Right lobe of liver (tissue), 6 donors: Measurements from ENCODE around the gene PTPN3. TPM values are rescaled to one million over a fixed set of nuclear protein-coding genes. Genes with fewer than 3 reads are reported as not detected.

ENCODE experiments used
- ATAC-seq, 4 donors: fragments of 200-7000 bp; cut with Tn5 transposase; one replicate each; pipeline ENCODE4 v1.9.1; 2020; ENCODE audit warnings: mild to moderate bottlenecking in 4 of 4, moderate library complexity in 4 of 4
- DNase-seq, 3 donors: peaks; one replicate each; pipeline ENCODE4 v3.0.0-alpha.2; 2020
- H3K27ac ChIP-seq, 3 donors: fragments of 200-600 bp; one replicate each; pipeline ENCODE4 v1.8.0; 2022
- H3K27me3 ChIP-seq, 2 donors: fragments of 200-600 bp; one replicate each; pipeline ENCODE4 v1.8.0; 2022
- H3K36me3 ChIP-seq, 4 donors: fragments of 200-600 bp; sonication (generic) in 1 of 4; one replicate each; pipeline versions ENCODE4 v1.5.1 to v1.8.0; 2017 to 2022; ENCODE audit warnings: control low read depth in 1 of 4
- H3K4me1 ChIP-seq, 4 donors: fragments of 200-600 bp; sonication (generic) in 1 of 4; one replicate each; pipeline versions ENCODE4 v1.5.1 to v1.8.0; 2017 to 2022; ENCODE audit warnings: control low read depth in 1 of 4
- H3K4me3 ChIP-seq, 3 donors: fragments of 200-600 bp; one replicate each; pipeline ENCODE4 v1.8.0; 2022
- H3K9me3 ChIP-seq, 4 donors: fragments of 200-600 bp; sonication (generic) in 1 of 4; one replicate each; pipeline versions ENCODE4 v1.5.1 to v1.8.0; 2017 to 2022; ENCODE audit warnings: control low read depth in 1 of 4
- CTCF ChIP-seq, 4 donors: fragments of 200-600 bp in 3 of 4; fragments of 450-650 bp in 1 of 4; IDR thresholded peaks; one replicate each; pipeline versions ENCODE4 v1.5.1 to v1.8.0; 2016 to 2022; ENCODE audit warnings: antibody characterized with exemption in 4 of 4, mild to moderate bottlenecking in 2 of 4
- POLR2A ChIP-seq: fragments of 450-650 bp; IDR thresholded peaks from one replicate; pipeline ENCODE4 v1.6.1; 2017; ENCODE audit warnings: antibody characterized with exemption, mild to moderate bottlenecking
- WGBS: methylation state at CpG from one replicate; pipeline ENCODE4 v1.1.6; 2018; ENCODE audit warnings: low coverage, low lambda C conversion rate; ENCODE audit not compliant: insufficient coverage; ENCODE audit errors: missing lambda C conversion rate; 5-methylcytosine and 5-hydroxymethylcytosine counted together
- intact Hi-C, 2 donors: fragments of 100-400 bp; cut with DNase I; formaldehyde crosslinking; loops; one replicate each; pipeline versions ENCODE4 v1.11.2 to v1.14.1; 2022
- total RNA-seq, 6 experiments: library from RNA; depleted of rRNA in 2 of 6; stranded (reverse); fragments of >200 nt in 2 of 6; fragmentation: NEBNext Ultra II Directional in 3 of 6; extraction: Animal tissue kit (Norgen Biotek cat#: 25700) in 3 of 6; gene quantifications; one replicate each; pipeline versions ENCODE4 v1.1.0 to v1.2.4, GENCODE V29; 2016 to 2023
- donor health status: DM: no; HTN: yes; CAD: no.
- donor health status: DM: no; HTN: no; CAD: no.
- donor health status: DM: no; HTN: no; CAD: no.
- donor health status: DM: no; HTN: yes; CAD: no.
- donor health status: DM: no; HTN: yes; CAD: no.

PTPN3 gene
- total RNA-seq, 6 experiments from 2014 or later = 15.0 to 33.3 (median 30.0) TPM

- no peak overlapping the region for H3K27ac ChIP-seq
- intact Hi-C loops = loop anchor here in 1 of 2 donors (10.0 kb wide), 1 partner anchor 72 kb away; no protein-coding TSS in a partner anchor
- H3K4me3 ChIP-seq = no peak overlapping the region
- DNase-seq (no peak), ATAC-seq (peak in 2 of 4 donors; percentile 18 to 19)
- H3K9me3 ChIP-seq = no peaks in the 10 kb centered on the region
- WGBS = 68% methylated on average over 3 of the region's 3 CpGs
- H3K36me3 ChIP-seq = peaks cover 0 to 30% (median 11%) of the 10 kb centered on the region in 4 donors
- H3K4me1 ChIP-seq = no peaks in the 10 kb centered on the region
- H3K27me3 ChIP-seq = no peaks in the 10 kb centered on the region
- TF ChIP-seq CTCF (IDR thresholded peaks at IDR 0.05) (no peak), POLR2A (no peak)
These were observed 45.3 kb downstream of the PTPN3 start for GRCh38 chr9:109452761-109453160.

GRCh38 chr9:109451311-109452025 lies 46.6 kb downstream of the PTPN3 start:
- H3K36me3 ChIP-seq = peaks cover 0 to 25% (median 11%) of the 10 kb centered on the region in 4 donors
- 60% methylated on average over 6 of the region's 9 CpGs for WGBS
- peak in 1 of 3 donors; percentile 58 for DNase-seq
- peak overlapping the region in 1 of 3 donors; percentile 3 for H3K27ac ChIP-seq
- intact Hi-C loops = loop anchor here in 1 of 2 donors (10.0 kb wide), 1 partner anchor 73 kb away; no protein-coding TSS in a partner anchor
- H3K4me3 ChIP-seq = no peak overlapping the region
- no peaks in the 10 kb centered on the region for H3K27me3 ChIP-seq
- TF ChIP-seq CTCF (IDR thresholded peaks at IDR 0.05) (peak; percentile 12 to 47 (median 24)), POLR2A (no peak)
- peak; percentile 72 to 87 (median 77) for ATAC-seq
- H3K4me1 ChIP-seq = no peaks in the 10 kb centered on the region
- H3K9me3 ChIP-seq = no peaks in the 10 kb centered on the region

GRCh38 chr9:109450346-109450745 lies 47.8 kb downstream of the PTPN3 start:
- DNase-seq (no peak), ATAC-seq (no peak)
- peaks cover 0 to 16% (median 7%) of the 10 kb centered on the region in 4 donors for H3K36me3 ChIP-seq
- no peak overlapping the region for H3K27ac ChIP-seq
- H3K9me3 ChIP-seq = no peaks in the 10 kb centered on the region
- H3K4me3 ChIP-seq = no peak overlapping the region
- H3K27me3 ChIP-seq = no peaks in the 10 kb centered on the region
- intact Hi-C loops = loop anchor here in 1 of 2 donors (10.0 kb wide), 1 partner anchor 74 kb away; no protein-coding TSS in a partner anchor
- TF ChIP-seq POLR2A (no peak), CTCF (IDR thresholded peaks at IDR 0.05) (no peak)
- H3K4me1 ChIP-seq = no peaks in the 10 kb centered on the region
- WGBS = 32% methylated on average over 2 of the region's 3 CpGs

GRCh38 chr9:109449036-109449798 lies 48.9 kb downstream of the PTPN3 start:
- no peaks in the 10 kb centered on the region for H3K27me3 ChIP-seq
- no peak for ATAC-seq
- 81% methylated on average over 7 of the region's 12 CpGs for WGBS
- no peak for TF ChIP-seq CTCF (IDR thresholded peaks at IDR 0.05)
- TF ChIP-seq POLR2A = no peak
- DNase-seq = no peak
- H3K27ac ChIP-seq = no peak overlapping the region
- no peaks in the 10 kb centered on the region for H3K9me3 ChIP-seq
- intact Hi-C loops = no loop called here
- no peaks in the 10 kb centered on the region for H3K4me1 ChIP-seq
- H3K36me3 ChIP-seq = peaks cover 0 to 16% (median 3%) of the 10 kb centered on the region in 4 donors
- H3K4me3 ChIP-seq = no peak overlapping the region
